Right lobe of liver (tissue), 4 donors: Measurements from ENCODE around the gene CD247.

Experiments
- POLR2A ChIP-seq: fragments of 450-650 bp; IDR thresholded peaks from one replicate; pipeline ENCODE4 v1.6.1; 2017; ENCODE audit warnings: antibody characterized with exemption, mild to moderate bottlenecking
- TF ChIP-seq, protein P1 (sequence below), 4 donors: fragments of 200-600 bp in 3 of 4; fragments of 450-650 bp in 1 of 4; IDR thresholded peaks; one replicate each; pipeline versions ENCODE4 v1.5.1 to v1.8.0; 2016 to 2022; ENCODE audit warnings: antibody characterized with exemption in 4 of 4, mild to moderate bottlenecking in 2 of 4
- donor health status: DM: no; HTN: no; CAD: no.
- donor health status: DM: no; HTN: no; CAD: no.
- donor health status: DM: no; HTN: yes; CAD: no.

GRCh38 chr1:167400359-167400953 is 117.9 kb downstream of the CD247 start:
- no peak for TF ChIP-seq POLR2A
- TF ChIP-seq, protein P1, sequence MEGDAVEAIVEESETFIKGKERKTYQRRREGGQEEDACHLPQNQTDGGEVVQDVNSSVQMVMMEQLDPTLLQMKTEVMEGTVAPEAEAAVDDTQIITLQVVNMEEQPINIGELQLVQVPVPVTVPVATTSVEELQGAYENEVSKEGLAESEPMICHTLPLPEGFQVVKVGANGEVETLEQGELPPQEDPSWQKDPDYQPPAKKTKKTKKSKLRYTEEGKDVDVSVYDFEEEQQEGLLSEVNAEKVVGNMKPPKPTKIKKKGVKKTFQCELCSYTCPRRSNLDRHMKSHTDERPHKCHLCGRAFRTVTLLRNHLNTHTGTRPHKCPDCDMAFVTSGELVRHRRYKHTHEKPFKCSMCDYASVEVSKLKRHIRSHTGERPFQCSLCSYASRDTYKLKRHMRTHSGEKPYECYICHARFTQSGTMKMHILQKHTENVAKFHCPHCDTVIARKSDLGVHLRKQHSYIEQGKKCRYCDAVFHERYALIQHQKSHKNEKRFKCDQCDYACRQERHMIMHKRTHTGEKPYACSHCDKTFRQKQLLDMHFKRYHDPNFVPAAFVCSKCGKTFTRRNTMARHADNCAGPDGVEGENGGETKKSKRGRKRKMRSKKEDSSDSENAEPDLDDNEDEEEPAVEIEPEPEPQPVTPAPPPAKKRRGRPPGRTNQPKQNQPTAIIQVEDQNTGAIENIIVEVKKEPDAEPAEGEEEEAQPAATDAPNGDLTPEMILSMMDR (IDR thresholded peaks at IDR 0.05), result no peak
